Measurements from ENCODE around the gene PRELP.

The PRELP gene

DNA sequence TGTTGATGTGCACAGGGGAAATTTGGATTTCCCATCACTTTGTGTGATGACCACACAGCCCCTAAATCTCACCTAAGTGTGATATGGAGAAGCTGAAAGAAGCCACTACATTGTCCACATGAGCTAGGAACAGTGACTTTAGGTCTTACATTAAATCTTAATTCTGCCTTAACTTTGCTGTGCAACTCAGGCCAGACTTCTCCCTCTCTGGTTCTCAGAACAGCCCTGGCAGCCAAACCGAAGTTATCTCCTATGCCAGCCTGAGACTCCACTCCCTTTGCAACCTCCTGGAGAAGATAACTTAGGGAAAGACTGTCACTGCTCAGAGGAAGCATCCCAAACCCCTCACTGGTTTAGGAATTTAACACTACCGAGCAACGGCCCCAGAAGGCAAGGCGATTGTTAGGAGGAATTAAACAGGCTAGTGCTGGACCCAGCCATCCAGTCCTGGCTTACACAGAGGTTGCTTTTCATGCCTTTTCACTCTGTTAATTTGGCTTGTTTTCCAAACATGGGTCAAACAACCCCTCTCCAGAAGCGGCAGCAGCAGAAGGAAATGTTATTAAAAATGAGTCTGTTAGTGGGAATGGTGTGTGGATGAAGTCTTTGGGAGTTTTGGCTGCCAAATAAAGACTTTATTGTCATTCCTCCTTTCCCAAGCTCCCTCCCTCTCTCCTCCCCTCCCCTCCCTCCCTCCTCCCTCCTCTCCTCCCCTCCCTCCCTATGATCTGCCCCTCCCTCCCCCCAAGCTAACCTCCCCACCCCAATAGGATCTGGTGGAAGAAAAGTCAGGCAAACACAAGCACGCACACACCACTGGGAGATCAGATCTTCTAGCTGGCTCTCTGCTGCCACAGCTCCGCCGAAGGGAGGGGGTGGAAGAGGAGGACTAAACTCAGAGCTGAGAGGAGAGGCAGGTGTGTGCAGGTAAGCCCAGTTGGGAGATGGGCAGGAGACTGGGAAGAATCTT, at the start of gene PRELP:
TSS of gene PRELP (plus strand) at position 795 of the 970 bp plus-strand sequence. CDS start 7,379 bp downstream, outside the sequence.
- DNase-seq (ENCODE audit: low read depth) = no peak
- TF ChIP-seq, protein P1, sequence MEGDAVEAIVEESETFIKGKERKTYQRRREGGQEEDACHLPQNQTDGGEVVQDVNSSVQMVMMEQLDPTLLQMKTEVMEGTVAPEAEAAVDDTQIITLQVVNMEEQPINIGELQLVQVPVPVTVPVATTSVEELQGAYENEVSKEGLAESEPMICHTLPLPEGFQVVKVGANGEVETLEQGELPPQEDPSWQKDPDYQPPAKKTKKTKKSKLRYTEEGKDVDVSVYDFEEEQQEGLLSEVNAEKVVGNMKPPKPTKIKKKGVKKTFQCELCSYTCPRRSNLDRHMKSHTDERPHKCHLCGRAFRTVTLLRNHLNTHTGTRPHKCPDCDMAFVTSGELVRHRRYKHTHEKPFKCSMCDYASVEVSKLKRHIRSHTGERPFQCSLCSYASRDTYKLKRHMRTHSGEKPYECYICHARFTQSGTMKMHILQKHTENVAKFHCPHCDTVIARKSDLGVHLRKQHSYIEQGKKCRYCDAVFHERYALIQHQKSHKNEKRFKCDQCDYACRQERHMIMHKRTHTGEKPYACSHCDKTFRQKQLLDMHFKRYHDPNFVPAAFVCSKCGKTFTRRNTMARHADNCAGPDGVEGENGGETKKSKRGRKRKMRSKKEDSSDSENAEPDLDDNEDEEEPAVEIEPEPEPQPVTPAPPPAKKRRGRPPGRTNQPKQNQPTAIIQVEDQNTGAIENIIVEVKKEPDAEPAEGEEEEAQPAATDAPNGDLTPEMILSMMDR (conservative IDR thresholded peaks at IDR 0.05; ENCODE audit: low read depth, low read length) = no peak
- no peak within 1 kb of the TSS for H3K4me3 ChIP-seq (ENCODE audit: low read length)

DNA sequence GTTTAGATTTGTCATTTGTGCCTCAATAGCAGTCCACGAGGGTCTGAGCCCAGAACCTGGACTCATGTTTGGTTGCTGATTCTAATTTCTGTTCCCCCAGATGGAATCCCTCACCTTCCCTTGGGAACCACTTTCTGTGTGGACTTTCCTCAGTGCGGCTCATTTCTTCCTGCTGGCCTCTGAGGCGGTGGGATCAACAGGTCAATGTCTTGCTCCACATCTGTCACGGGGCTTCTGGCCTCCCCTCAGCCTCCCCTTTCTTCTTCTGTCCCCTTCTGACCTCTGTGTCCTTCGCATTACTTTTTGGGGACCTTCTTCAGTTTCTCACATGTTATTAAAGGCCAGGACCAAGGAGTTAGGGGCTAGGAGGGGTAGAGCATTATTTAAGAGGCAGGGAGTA, 49.2 kb upstream of the PRELP start:
- TF ChIP-seq, protein P1 (conservative IDR thresholded peaks at IDR 0.05; ENCODE audit: low read depth, low read length) = no peak
- no peak for DNase-seq (ENCODE audit: low read depth)

DNA sequence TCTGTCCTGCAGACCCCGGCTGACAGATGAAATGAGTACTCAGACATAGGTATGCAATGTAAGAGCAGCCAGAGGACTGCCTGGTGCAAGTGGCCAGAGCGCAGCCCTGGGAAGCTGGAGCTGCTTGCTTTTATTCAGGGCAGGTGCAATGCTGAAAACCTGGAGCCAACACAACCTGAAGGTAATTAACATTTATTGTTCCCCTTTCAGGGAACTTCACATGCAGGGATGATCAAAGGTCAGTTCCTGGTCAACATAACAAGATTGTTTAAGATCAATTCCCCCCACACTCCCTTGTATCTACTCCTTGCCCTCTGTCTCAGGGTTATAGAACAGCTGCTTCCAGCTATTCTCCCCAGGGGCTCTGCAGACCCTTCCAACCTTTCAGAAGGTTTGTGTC, 48.7 kb upstream of the PRELP start:
- DNase-seq (ENCODE audit: low read depth) = no peak
- TF ChIP-seq, protein P1 (conservative IDR thresholded peaks at IDR 0.05; ENCODE audit: low read depth, low read length) = no peak
- no peak overlapping the region for H3K4me3 ChIP-seq (ENCODE audit: low read length)

More for the DNA sequence above, 49.2 kb upstream of the PRELP start:
- no peak overlapping the region for H3K4me3 ChIP-seq (ENCODE audit: low read length)

DNA sequence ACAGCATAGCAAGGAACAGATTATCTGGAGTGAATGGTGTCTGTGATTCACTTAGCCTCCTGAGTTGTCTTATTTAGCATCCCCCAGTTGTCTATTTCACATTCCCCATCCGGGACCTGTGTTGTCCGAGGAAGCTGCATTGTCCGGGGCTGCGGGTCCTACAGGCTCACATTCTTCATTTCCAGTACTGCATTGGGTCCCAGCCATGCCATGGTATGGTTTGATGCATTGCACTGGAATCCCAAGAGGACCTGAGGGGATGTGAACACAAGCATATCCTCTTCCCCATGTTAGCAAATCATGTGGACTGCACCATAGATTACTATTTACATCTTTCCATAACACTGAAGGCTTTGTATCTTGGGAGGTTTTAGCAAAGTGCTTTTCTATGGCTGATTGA, 48.2 kb upstream of the PRELP start:
- no peak overlapping the region for H3K4me3 ChIP-seq (ENCODE audit: low read length)
- TF ChIP-seq, protein P1 (conservative IDR thresholded peaks at IDR 0.05; ENCODE audit: low read depth, low read length) = no peak
- no peak for DNase-seq (ENCODE audit: low read depth)

DNA sequence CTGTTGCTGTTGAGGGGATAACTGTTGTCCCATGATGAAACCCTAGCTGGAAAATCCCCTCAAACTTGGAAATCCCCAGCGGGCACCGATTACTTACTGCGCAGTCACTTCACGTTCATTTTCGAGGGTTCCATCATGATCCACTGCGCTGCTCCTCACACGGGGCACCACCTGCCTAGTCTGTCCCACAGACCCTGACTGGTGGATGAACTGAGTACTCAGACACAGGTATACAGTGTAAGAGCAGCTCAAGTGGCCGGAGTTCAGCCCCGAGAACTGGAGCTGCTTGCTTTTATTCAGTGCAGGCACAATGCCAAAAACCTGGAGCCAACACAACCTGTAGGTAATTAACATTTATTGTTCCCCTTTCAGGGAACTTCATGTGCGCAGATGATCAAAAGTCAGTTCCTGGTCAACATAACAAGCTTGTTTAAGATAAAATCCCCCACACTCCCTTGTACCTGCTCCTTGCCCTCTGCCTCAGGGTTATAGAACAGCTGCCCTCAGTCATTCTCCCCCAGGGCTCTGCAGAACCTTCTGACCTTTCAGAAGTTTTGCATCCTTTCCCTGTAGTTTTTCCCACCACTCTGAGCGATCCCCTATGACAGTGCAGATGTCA, 46.5 kb upstream of the PRELP start:
- H3K4me3 ChIP-seq (ENCODE audit: low read length) = no peak overlapping the region
- no peak for DNase-seq (ENCODE audit: low read depth)
- TF ChIP-seq, protein P1 (conservative IDR thresholded peaks at IDR 0.05; ENCODE audit: low read depth, low read length) = no peak

DNA sequence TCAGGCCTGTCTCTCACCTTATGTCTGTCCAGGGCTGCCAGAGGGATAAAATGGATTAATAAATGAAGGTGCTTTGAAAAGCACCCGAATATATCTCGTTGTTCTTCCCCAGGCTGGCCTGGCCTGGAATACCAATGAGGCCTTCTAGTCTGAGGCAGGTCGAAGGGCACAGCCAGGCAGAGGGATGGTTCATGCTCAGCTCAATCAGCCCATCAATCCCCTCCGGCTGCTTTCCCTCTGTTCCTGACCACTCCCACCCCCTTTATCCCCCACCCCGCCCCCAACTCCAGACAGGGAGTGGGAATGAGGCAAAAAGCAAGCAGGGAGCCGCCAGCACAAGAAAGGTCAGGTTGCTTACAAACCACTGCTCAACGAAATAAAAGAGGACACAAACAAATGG, 40.0 kb upstream of the PRELP start:
- no peak overlapping the region for H3K4me3 ChIP-seq (ENCODE audit: low read length)
- TF ChIP-seq, protein P1 (conservative IDR thresholded peaks at IDR 0.05; ENCODE audit: low read depth, low read length) = no peak
- DNase-seq (ENCODE audit: low read depth) = no peak
